Stimulated activated CD4-positive, alpha-beta T cell treated with anti-CD3 and anti-CD28 coated beads, Interleukin-4, amount 100 ng/mL, for 48 hours (primary cell): Measurements from ENCODE around the gene DNAAF5.

Experiments
- DNase-seq, 2 donors: peaks; one replicate each; pipeline ENCODE4 v3.0.0-alpha.2; 2020; ENCODE audit warnings: low read depth in 2 of 2

The DNAAF5 gene

GRCh38 chr7:815284-816216, 89.1 kb downstream of the DNAAF5 start:
- DNase-seq, result no peak

GRCh38 chr7:816300-816750, 89.8 kb downstream of the DNAAF5 start:
- peak; percentile 92 to 96 for DNase-seq

GRCh38 chr7:816751-817671, 90.5 kb downstream of the DNAAF5 start:
- peak; percentile 34 to 43 for DNase-seq

GRCh38 chr7:818031-818699, 91.7 kb downstream of the DNAAF5 start:
- no peak for DNase-seq

- no peak for DNase-seq
Observed at GRCh38 chr7:820341-820740, 93.8 kb downstream of the DNAAF5 start.

- no peak for DNase-seq
Observed at GRCh38 chr7:821688-822087, 95.2 kb downstream of the DNAAF5 start.

- DNase-seq, result no peak
Observed at GRCh38 chr7:822692-823276, 96.3 kb downstream of the DNAAF5 start.

GRCh38 chr7:823649-824048, 97.2 kb downstream of the DNAAF5 start:
- DNase-seq, result no peak

- no peak for DNase-seq
Observed at GRCh38 chr7:824081-824480, 97.6 kb downstream of the DNAAF5 start.

- no peak for DNase-seq
Observed at GRCh38 chr7:824664-825063, 98.2 kb downstream of the DNAAF5 start.

- no peak for DNase-seq
Observed at GRCh38 chr7:825386-825785, 98.9 kb downstream of the DNAAF5 start.

GRCh38 chr7:826230-826917, 99.9 kb downstream of the DNAAF5 start:
- DNase-seq, result no peak

GRCh38 chr7:828793-829561, 102.5 kb downstream of the DNAAF5 start:
- DNase-seq, result no peak

GRCh38 chr7:830069-830468, 103.6 kb downstream of the DNAAF5 start:
- no peak for DNase-seq

- no peak for DNase-seq
Observed at GRCh38 chr7:831596-832166, 105.2 kb downstream of the DNAAF5 start.

GRCh38 chr7:832167-832967, 105.9 kb downstream of the DNAAF5 start, which contains the start of gene SUN1:
Gene SUN1, plus strand, starts transcription at chr7:832476. Its CDS starts 49 bp downstream, at chr7:832525.
- peak; percentile 49 to 62 for DNase-seq

- no peak for DNase-seq
Observed at GRCh38 chr7:832968-833424, 106.5 kb downstream of the DNAAF5 start.

- no peak for DNase-seq
Observed at GRCh38 chr7:833601-834258, 107.2 kb downstream of the DNAAF5 start.
